ENCODE results near the gene ZBTB47.

GRCh38 chr3:42678447-42678846 lies 24.9 kb downstream of the ZBTB47 start:
- no peak for TF ChIP-seq CTCF (IDR thresholded peaks at IDR 0.05 in 8 of 11, conservative IDR thresholded peaks at IDR 0.05 in 3 of 11)
- TF ChIP-seq POLR2A (IDR thresholded peaks at IDR 0.05): no peak

All from spleen (tissue), 7 donors.